Right lobe of liver (tissue), 6 donors: ENCODE measurements around the gene CRNN. TPM values are rescaled to one million over a fixed set of nuclear protein-coding genes. Genes with fewer than 3 reads are reported as not detected.

Experiments used
- ATAC-seq, 4 donors: fragments of 200-7000 bp; cut with Tn5 transposase; one replicate each; pipeline ENCODE4 v1.9.1; 2020; ENCODE audit warnings: mild to moderate bottlenecking in 4 of 4, moderate library complexity in 4 of 4
- DNase-seq, 3 donors: peaks; one replicate each; pipeline ENCODE4 v3.0.0-alpha.2; 2020
- H3K27ac ChIP-seq, 3 donors: fragments of 200-600 bp; one replicate each; pipeline ENCODE4 v1.8.0; 2022
- H3K27me3 ChIP-seq, 2 donors: fragments of 200-600 bp; one replicate each; pipeline ENCODE4 v1.8.0; 2022
- H3K36me3 ChIP-seq, 4 donors: fragments of 200-600 bp; sonication (generic) in 1 of 4; one replicate each; pipeline versions ENCODE4 v1.5.1 to v1.8.0; 2017 to 2022; ENCODE audit warnings: control low read depth in 1 of 4
- H3K4me1 ChIP-seq, 4 donors: fragments of 200-600 bp; sonication (generic) in 1 of 4; one replicate each; pipeline versions ENCODE4 v1.5.1 to v1.8.0; 2017 to 2022; ENCODE audit warnings: control low read depth in 1 of 4
- H3K4me3 ChIP-seq, 3 donors: fragments of 200-600 bp; one replicate each; pipeline ENCODE4 v1.8.0; 2022
- H3K9me3 ChIP-seq, 4 donors: fragments of 200-600 bp; sonication (generic) in 1 of 4; one replicate each; pipeline versions ENCODE4 v1.5.1 to v1.8.0; 2017 to 2022; ENCODE audit warnings: control low read depth in 1 of 4
- CTCF ChIP-seq, 4 donors: fragments of 200-600 bp in 3 of 4; fragments of 450-650 bp in 1 of 4; IDR thresholded peaks; one replicate each; pipeline versions ENCODE4 v1.5.1 to v1.8.0; 2016 to 2022; ENCODE audit warnings: antibody characterized with exemption in 4 of 4, mild to moderate bottlenecking in 2 of 4
- POLR2A ChIP-seq: fragments of 450-650 bp; IDR thresholded peaks from one replicate; pipeline ENCODE4 v1.6.1; 2017; ENCODE audit warnings: antibody characterized with exemption, mild to moderate bottlenecking
- WGBS: methylation state at CpG from one replicate; pipeline ENCODE4 v1.1.6; 2018; ENCODE audit warnings: low coverage, low lambda C conversion rate; ENCODE audit not compliant: insufficient coverage; ENCODE audit errors: missing lambda C conversion rate; 5-methylcytosine and 5-hydroxymethylcytosine counted together
- intact Hi-C, 2 donors: fragments of 100-400 bp; cut with DNase I; formaldehyde crosslinking; loops; one replicate each; pipeline versions ENCODE4 v1.11.2 to v1.14.1; 2022
- total RNA-seq, 6 experiments: library from RNA; depleted of rRNA in 2 of 6; stranded (reverse); fragments of >200 nt in 2 of 6; fragmentation: NEBNext Ultra II Directional in 3 of 6; extraction: Animal tissue kit (Norgen Biotek cat#: 25700) in 3 of 6; gene quantifications; one replicate each; pipeline versions ENCODE4 v1.1.0 to v1.2.4, GENCODE V29; 2016 to 2023
- donor health status: DM: no; HTN: yes; CAD: no.
- donor health status: DM: no; HTN: no; CAD: no.
- donor health status: DM: no; HTN: no; CAD: no.
- donor health status: DM: no; HTN: yes; CAD: no.
- donor health status: DM: no; HTN: yes; CAD: no.

The CRNN gene
- total RNA-seq, 6 experiments from 2014 or later: not detected

- Histone ChIP-seq H3K4me1 (no peaks in the 10 kb centered on the region), H3K36me3 (no peaks in the 10 kb centered on the region), H3K27ac (no peak overlapping the region), H3K27me3 (no peaks in the 10 kb centered on the region), H3K4me3 (no peak overlapping the region), H3K9me3 (no peaks in the 10 kb centered on the region)
- intact Hi-C loops: loop anchor here (10.0 kb wide), 1 partner anchor 259 kb away; no protein-coding TSS in a partner anchor
- DNase-seq (no peak), ATAC-seq (no peak)
- WGBS: 53% methylated on average over 3 of the region's 4 CpGs
- TF ChIP-seq POLR2A (no peak), CTCF (IDR thresholded peaks at IDR 0.05) (no peak)
Measured at GRCh38 chr1:152444045-152444444, 30.0 kb upstream of the CRNN start.

GRCh38 chr1:152442765-152443164, 28.7 kb upstream of the CRNN start:
- Histone ChIP-seq H3K36me3 (no peaks in the 10 kb centered on the region), H3K4me3 (no peak overlapping the region), H3K4me1 (no peaks in the 10 kb centered on the region), H3K27ac (no peak overlapping the region), H3K9me3 (no peaks in the 10 kb centered on the region), H3K27me3 (no peaks in the 10 kb centered on the region)
- intact Hi-C loops: loop anchor here (10.0 kb wide), 1 partner anchor 258 kb away; no protein-coding TSS in a partner anchor
- 54% methylated on average over 3 of the region's 3 CpGs for WGBS
- DNase-seq (no peak), ATAC-seq (no peak)
- TF ChIP-seq POLR2A: no peak
- no peak for TF ChIP-seq CTCF (IDR thresholded peaks at IDR 0.05)

GRCh38 chr1:152442301-152442700, 28.2 kb upstream of the CRNN start:
- TF ChIP-seq CTCF (IDR thresholded peaks at IDR 0.05) (no peak), POLR2A (no peak)
- intact Hi-C loops: loop anchor here (10.0 kb wide), 1 partner anchor 258 kb away; no protein-coding TSS in a partner anchor
- 59% methylated on average over 8 of the region's 8 CpGs for WGBS
- Histone ChIP-seq H3K4me3 (no peak overlapping the region), H3K9me3 (no peaks in the 10 kb centered on the region), H3K27me3 (no peaks in the 10 kb centered on the region), H3K36me3 (no peaks in the 10 kb centered on the region), H3K27ac (no peak overlapping the region), H3K4me1 (no peaks in the 10 kb centered on the region)
- DNase-seq (no peak), ATAC-seq (no peak)

GRCh38 chr1:152441756-152442155, 27.7 kb upstream of the CRNN start:
- Histone ChIP-seq H3K4me3 (no peak overlapping the region), H3K27me3 (no peaks in the 10 kb centered on the region), H3K36me3 (no peaks in the 10 kb centered on the region), H3K9me3 (no peaks in the 10 kb centered on the region), H3K27ac (no peak overlapping the region), H3K4me1 (no peaks in the 10 kb centered on the region)
- no peak for ATAC-seq
- DNase-seq: no peak
- no CpG with 5 or more reads among the region's 2 CpGs for WGBS
- no peak for TF ChIP-seq POLR2A
- TF ChIP-seq CTCF (IDR thresholded peaks at IDR 0.05): no peak
- intact Hi-C loops: loop anchor here (10.0 kb wide), 1 partner anchor 257 kb away; no protein-coding TSS in a partner anchor
